GM11168 (cell line): Measurements from ENCODE around the gene AFTPH.

Experiments
- in situ Hi-C: fragments of 300-500 bp; cut with MboI; formaldehyde crosslinking; loops from one replicate; pipeline ENCODE4 v1.12.0; 2022; ENCODE audit warnings: low sequenced_read_pairs; ENCODE audit not compliant: unreplicated experiment

Gene AFTPH

DNA sequence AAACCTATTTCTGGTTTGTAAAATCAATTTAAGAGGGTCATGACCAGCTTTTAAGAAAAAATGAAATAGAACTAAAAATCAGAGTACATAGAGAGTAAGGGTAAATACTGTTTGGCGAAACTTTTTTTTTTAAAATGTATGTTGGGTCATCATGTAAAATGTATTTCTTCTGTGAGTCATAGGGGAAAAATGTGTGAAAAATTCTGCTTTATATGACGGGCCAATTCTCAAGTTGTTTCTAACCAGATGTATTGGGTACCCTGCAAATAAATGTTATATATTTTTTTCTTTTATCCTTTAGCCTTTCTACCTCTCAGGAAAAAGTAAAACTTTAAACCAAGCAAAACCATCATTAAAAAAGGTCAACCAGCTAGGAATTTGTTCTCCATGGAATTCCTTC is 13.9 kb downstream of the AFTPH start:
- in situ Hi-C loops: no loop called here

DNA sequence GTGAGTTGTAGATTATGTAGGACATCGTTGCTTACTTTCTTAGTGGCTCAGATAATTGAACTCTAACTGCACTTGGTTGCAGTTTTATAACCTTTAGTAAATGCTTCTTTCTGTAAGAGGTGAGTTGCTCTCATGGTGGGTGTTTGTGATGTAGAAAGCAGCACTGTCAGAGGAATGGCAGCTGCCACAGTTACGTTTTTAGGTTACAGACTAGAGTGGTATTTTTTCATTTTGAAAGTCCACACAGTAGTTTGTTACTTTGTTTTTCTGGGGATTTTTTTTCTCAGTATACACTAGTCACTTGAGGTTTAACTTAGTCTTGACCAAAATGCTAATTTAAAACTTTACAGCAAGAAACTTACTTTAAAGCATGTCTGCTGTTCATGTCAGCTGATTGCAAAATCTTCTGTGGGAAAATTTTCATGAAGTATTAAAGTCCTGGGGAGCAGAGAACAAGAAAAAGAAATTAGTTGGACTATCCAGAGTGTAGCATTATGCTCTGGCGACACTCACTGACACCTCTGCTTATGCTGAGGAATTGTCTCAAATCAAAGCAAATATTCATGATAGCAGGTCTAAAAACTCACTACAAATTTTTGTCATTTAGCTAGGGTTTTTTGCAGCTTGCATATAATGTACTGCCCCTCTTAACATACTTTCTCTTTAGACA is 14.8 kb downstream of the AFTPH start:
- in situ Hi-C loops: no loop called here

DNA sequence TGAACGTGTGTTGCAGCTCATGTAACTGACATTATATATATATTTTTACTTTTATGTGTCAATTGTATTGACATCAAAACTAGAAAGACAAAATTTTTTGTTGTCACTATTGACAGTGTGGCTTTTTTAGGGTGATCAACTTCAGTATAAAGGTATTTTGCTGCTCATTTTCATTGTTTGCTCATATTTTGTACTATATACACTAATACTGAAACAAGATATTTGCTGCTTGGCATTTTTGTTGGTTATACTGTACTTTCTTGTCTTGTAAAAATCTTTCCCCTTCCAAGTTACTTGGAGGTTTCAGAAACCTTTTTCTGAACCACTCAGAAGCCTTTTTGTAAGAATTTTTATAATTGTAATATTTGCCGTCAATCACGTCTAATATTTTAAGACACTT is 16.5 kb downstream of the AFTPH start:
- in situ Hi-C loops: no loop called here

DNA sequence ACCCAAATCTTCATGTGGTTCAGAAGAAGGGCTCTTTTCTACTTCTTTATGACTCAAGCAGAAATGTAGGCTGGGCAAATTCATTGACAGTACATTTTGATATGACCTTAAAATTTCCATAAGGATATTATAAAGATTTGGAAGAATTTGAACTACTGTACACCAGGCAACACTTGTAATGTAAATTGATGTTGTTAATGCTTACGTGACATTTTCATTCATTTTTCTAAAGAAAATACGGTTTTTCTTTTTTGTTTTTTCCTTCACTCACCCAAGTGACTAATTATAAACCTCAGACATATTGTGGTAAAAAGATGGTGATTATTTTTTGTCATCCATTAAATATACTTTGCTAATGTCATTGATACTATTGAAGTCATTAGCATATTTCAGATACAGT is 17.4 kb downstream of the AFTPH start:
- in situ Hi-C loops: no loop called here

DNA sequence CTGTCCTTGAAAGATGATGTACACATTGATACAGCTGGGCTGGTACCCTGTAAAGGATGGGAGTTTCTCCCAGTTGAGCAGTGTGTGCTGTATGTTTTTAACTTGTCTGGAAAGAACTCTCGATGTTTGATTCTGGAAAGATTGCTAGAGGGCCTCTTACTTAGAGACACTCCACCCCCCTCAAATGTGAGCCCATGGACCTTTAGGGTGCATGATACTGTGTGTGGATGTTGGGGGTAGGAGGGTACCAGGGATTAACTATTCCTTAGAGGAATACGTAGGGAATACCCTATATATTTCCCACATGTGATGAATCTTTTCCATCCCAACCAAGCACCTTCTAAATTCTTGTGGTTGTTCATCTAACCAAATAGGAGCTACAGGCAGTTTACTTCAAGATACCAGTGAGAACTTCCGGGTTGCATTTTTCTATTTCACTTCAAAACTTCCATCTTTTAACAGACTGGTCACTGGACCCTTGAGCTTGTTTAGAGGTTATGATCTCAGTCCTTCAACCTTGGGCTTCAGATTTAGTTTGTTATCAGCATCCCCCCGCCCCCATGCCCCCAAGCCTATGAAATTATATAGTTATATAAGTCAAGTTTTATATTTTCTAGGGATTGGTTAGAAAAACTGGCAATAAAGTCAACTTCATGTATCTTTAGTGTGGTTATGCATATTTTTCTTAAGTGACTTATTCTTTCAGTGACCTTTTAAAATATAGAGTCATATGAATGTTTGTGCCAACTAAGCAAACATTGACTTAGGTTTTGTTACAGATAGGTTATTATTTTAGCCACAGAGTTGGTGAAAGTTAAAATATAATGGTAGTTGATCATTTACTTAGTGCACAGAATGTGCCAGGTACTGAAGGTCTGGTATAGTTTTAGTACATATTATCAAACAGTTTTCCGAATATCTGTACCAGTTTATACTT is 18.2 kb downstream of the AFTPH start:
- in situ Hi-C loops: no loop called here

DNA sequence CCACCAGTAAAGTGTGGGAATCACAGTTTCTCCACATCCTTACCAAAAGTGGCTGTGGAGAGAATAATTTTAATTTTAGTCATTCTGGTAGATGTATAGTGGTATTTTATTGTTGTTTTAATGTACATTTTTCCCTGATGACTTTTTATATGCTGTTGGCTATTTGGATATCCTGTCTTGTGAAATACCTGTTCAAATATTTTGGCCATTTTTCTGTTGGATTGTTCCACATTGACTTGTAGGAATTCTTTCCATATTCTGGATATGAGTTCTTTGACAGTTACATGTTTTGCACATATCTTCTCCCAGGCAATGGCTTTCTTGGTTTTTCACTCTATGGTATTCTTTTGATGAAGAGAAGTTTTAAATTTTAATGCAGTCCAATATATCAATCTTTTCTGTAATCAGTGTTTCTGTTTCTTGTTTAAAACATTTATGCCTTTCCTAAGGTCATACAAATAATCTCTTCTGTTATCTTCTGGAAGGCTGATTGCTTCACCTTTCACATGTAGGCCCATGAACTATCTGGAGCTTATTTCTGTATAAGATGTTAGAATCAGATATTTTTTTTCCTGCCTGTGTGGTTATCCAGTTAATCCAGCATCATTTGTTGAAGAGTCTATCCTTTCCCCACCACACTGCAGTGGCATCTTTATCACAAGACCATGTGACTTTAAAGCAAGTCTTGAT is 19.0 kb downstream of the AFTPH start:
- in situ Hi-C loops: no loop called here

DNA sequence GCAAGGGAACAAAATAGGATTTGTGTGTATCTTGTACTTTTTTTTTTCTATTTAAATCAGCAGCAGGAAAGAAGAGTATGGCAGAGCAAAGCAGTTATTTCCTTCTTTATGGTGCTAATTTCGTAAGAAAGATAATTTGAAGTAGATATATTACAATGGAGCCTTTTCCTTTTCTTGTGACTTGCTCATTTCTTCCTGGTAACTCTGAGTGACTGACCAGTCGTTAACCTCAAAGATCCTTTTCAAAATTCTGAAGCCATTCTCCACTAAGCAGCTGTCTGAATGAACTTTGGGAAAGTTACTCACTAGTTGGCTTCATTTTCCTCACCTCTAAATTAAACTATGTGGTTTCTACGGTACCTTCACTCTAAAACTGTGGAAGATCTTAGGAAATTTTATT is 24.6 kb downstream of the AFTPH start:
- in situ Hi-C loops: no loop called here

DNA sequence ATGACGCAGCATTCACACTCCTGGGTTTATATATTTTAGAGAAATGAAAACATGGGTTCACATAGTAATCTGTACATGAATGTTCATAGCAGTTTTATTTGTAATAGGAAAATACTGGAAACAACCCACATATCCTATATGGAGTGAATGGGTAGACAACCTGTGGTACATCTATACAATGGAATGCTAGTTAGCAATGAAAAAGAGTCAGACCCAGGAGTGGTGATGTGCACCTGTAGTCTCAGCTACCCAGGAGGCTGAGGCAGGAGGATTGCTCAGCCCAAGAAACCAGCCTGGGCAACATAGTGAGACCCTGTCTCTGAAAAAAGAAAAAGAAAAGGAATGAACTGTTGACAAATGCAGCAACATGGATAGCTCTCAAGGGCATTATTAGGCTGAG is 25.9 kb downstream of the AFTPH start:
- in situ Hi-C loops: no loop called here

DNA sequence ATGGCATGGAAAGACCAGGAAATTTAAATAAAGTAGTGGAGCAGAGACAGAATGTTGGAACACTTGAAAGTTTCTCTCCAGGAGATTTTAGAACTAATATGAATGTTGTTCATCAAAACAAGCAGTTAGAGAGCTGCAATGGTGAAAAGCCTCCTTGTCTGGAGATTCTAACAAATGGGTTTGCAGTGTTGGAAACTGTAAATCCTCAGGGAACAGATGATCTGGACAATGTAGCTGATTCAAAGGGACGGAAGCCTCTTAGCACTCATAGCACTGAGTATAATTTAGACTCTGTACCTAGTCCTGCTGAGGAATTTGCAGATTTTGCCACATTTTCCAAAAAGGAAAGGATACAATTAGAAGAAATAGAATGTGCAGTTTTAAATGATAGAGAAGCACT is 27.7 kb downstream of the AFTPH start:
- in situ Hi-C loops: no loop called here

DNA sequence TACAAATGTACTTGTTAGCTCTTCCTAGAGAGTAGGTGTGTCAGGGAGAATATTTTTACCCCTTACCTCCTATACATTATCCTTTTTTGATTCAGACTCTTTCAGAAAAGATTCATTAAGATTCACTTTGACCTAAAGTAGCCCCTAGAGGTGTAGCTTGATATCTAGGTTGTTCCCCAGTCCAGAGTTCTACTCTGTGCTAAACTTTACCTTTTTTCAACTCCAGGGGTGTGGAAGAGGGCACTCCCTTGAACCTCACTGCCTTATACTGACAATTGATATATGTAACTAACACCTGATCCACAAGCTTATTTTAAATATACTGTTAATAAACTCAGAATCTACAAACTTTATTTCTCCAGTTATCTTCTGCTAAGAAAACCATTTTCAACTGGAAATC is 30.0 kb downstream of the AFTPH start:
- in situ Hi-C loops: no loop called here

DNA sequence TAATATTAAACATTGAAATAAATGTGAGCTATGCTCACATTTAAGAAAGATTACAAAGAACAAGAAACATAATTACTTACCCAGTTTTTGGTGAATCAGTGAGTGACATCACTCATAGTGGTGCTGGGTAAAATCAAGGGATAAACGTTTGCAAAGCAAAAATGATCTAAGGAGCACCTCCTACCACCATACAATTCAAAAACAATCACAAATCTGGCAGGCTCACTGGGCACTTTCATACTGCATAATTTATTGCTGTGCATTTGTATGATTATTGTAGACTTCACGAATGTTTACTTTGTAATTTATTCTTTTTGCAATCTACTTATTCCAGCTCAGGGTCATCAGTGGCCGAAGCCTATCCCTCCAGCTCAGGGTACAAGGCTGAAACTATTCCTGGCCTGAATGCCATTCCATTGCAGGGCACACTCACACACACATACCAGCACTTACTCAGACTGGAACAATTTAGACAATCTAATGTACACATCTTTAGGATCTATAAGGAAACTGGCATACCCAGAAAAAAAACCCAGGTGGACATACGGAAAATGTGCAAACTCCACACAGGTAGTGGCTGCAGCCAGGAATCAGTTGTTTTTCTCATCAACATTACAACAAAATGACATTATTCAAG is 34.4 kb downstream of the AFTPH start:
- in situ Hi-C loops: no loop called here

DNA sequence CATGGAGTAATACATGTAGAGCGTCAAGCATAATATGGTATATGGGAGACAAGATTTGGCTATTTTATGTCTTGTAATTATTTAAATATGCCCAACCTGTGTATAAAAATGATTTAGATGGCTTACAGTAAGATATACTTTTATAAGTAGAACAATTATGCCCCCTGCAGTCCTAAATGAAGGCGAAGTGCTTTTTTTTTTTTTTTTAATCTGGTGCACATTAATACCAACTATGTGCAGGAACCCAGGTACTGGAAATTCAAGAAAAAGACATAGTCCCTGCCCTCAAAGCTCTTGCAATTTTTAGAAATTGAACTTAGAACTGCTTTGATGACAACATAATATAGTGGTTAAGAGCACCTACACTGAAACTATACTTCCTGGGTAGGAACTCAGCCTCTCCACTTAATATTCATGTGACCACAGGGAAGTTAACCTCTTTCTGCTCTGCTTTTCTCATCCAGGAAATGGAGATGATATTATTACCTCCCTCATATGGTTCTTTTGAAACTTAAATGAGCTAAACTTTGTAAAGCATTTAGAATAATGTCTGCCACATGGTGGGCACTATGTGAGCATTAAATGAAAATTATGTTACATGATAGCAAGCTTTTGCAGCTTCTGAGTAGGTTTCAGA is 38.1 kb downstream of the AFTPH start:
- in situ Hi-C loops: loop anchor here (5.0 kb wide), 1 partner anchor 45 kb away; no protein-coding TSS in a partner anchor

DNA sequence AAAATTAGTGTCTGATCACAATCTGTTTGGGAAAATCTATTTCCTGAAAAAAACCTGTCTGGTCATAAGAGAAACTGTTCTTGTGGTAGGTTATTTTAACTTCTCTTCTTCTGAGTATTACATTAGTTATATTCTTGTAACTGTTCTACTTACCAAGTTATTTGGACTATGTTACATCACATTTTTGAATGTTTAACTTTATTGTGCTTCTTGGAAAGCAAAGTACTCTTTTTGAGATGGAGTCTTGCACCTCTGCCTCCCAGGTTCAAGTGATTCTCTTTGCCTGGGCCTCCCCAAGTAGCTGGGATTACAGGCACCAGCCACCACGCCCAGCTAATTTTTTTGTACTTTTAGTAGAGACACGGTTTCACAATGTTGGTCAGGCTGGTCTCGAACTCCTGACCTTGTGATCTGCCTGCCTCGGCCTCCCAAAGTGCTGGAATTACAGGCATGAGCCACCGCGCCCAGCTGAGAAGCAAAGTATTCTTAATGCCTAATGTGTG is 39.4 kb downstream of the AFTPH start:
- in situ Hi-C loops: loop anchor here (5.0 kb wide), 1 partner anchor 46 kb away; no protein-coding TSS in a partner anchor

DNA sequence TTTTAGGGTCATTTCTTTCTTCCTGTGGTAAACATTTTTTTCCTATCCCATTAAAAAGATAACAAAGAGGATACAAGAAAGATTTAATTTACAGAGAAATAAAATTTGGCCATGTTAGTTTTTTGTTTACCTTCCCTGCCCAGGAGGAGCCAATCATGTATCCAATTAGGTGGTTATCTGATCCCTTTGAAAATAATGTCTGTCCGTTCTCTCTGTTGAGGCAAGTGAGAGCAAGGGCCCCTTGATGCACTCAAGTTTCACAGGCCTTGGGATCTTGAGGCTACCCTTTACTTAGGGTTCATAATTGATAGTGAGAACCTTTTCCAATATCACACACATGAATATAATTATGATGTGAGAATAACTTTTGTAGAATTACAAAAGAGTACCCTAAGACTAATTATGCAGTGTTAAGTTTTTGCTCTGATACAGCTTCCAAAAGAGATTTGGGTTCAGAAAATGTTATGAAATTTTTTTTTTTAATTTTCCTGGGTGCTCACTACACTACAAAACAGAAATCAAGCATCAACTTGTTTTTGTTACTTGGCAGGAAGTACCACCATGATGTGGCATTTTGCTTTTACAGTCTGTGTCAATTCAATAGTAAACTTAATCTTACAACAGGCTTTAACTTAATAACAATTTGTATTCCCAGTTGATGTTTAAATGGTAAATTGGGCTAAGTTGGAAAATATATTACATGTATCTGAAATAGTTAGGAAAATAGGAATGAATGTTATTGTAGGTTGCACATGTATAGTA is 42.0 kb downstream of the AFTPH start:
- in situ Hi-C loops: no loop called here

DNA sequence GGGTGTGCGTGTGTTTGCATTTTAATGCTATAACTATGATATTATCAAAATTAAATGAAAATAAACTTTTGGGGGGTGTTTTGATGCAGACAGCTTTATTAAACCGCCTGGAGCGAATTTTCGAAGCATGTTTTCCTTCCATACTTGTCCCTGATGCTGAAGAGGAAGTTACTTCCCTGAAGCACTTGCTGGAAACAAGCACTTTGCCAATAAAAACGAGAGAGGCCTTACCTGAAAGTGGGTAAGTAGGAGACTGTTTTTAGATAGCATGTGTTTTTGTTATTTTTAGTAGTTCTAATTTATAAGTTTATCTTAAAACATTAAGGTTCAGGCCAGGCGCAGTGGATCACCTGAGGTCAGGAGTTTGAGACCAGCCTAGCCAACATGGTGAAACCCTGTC is 43.3 kb downstream of the AFTPH start:
- in situ Hi-C loops: no loop called here

DNA sequence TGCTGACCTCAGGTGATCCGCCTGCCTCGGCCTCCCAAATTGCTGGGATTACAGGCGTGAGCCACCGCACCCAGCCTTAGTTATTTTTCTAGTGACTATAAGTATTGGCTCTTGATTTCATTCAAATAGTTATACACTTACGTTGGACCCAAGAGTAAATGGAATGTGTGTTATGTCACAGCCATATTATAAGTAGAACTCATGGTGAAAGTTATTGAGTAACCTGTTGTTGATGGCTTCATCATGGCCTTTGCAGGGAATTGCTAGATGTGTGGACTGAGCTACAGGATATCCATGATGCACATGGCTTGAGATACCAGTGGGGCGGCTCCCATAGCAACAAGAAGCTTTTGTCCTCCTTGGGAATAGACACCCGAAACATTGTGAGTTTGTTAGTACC is 44.7 kb downstream of the AFTPH start:
- in situ Hi-C loops: no loop called here

DNA sequence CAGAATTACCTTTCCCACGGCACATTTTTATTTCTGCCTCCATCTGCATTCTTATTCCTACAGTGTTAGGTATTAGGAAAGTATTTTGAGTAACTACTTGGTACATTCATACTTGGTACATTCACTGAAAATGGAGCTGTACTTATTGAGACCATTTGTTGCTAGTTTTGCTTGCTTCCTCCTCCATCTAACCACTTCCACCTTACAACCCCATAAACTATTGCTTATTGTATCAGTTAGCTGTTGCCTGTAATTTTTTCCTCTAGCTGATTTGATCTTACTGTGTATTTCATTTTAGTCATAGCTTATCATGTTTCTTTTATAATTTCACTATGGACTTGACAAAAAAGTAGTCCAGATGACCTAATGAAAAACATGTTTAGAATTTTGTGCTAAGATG is 50.7 kb downstream of the AFTPH start:
- in situ Hi-C loops: no loop called here

DNA sequence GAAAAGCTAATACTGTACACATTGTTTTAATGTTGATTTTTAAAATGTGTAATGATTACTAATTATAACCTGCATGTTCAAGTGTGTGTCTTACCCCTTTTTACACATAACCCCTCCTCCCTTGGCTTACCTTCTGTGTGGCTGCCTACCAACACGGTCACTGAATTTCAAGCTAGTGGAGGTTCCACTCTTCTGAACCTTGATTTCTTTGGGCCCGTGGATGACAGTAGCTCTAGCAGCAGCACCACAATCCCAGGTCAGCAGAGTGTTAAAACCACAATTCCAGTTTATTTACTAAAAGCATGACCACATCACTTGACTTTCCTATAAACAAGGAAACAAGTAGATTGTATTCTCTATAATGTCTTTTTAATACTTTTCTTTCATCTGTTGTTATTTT is 56.9 kb downstream of the AFTPH start:
- in situ Hi-C loops: no loop called here
